Prostate gland (tissue), 2 donors: ENCODE data around the gene FAM43A. TPM values are rescaled to one million over a fixed set of nuclear protein-coding genes. Genes with fewer than 3 reads are reported as not detected.
A peak's percentile ranks its signal among the peaks of the same experiment; 100 is the strongest.

Experiments
- DNase-seq: peaks from one replicate; pipeline ENCODE4 v3.0.0-alpha.2; 2019; ENCODE audit warnings: low spot score
- H3K27ac ChIP-seq, 2 donors: fragments of 200-600 bp; sonication (generic); 2 replicates each; pipeline ENCODE4 v1.5.1; 2017 to 2019
- H3K27me3 ChIP-seq: fragments of 200-600 bp; sonication (generic); replicated peaks from 2 replicates; pipeline ENCODE4 v1.5.1; 2019; ENCODE audit not compliant: insufficient read depth
- H3K36me3 ChIP-seq, 2 donors: fragments of 200-600 bp; sonication (generic); 1 replicate in 1 of 2; 2 replicates in 1 of 2; pipeline versions ENCODE4 v1.5.1 to v1.8.1; 2017 to 2019
- H3K4me1 ChIP-seq: fragments of 200-600 bp; sonication (generic); replicated peaks from 2 replicates; pipeline ENCODE4 v1.5.1; 2019
- H3K4me3 ChIP-seq, 2 donors: fragments of 200-600 bp; sonication (generic); 2 replicates each; pipeline ENCODE4 v1.5.1; 2017 to 2019
- H3K9me3 ChIP-seq: fragments of 200-600 bp; sonication (generic); 2 replicates; pipeline ENCODE4 v1.5.1; 2017
- CTCF ChIP-seq, 4 experiments: fragments of 200-600 bp in 2 of 4; fragments of 450-650 bp in 2 of 4; sonication (generic) in 2 of 4; IDR thresholded peaks; 1 replicate in 3 of 4; 2 replicates in 1 of 4; pipeline ENCODE4 v1.5.1; 2016 to 2019; ENCODE audit warnings: antibody characterized with exemption in 4 of 4, mild to moderate bottlenecking in 2 of 4, moderate library complexity in 2 of 4
- POLR2A ChIP-seq: fragments of 450-650 bp; IDR thresholded peaks from one replicate; pipeline ENCODE4 v1.6.1; 2016; ENCODE audit warnings: antibody characterized with exemption, mild to moderate bottlenecking
- POLR2AphosphoS5 ChIP-seq: sonication (generic); formaldehyde crosslinking; IDR thresholded peaks from one replicate; pipeline ENCODE4 v1.6.1; 2017; ENCODE audit warnings: antibody characterized with exemption
- WGBS: methylation state at CpG from one replicate; pipeline ENCODE4 v1.1.5; 2018; 5-methylcytosine and 5-hydroxymethylcytosine counted together
- intact Hi-C: fragments of 100-400 bp; cut with DNase I; formaldehyde crosslinking; loops from one replicate; pipeline ENCODE4 v1.14.2; 2022
- total RNA-seq, 2 donors: library from RNA; depleted of rRNA; stranded (reverse); fragments of >200 nt; gene quantifications; one replicate each; pipeline ENCODE4 v1.1.0, GENCODE V29; 2016

Gene FAM43A
- total RNA-seq, 2 donors from 2014 or later: 39.6 to 93.6 TPM

GRCh38 chr3:194688946-194689345 is 3.3 kb downstream of the FAM43A start:
- Histone ChIP-seq H3K4me3 (peak overlapping the region; percentile 64 to 78), H3K9me3 (no peaks in the 10 kb centered on the region), H3K27ac (peak overlapping the region; percentile 34 to 70), H3K27me3 (no peaks in the 10 kb centered on the region), H3K4me1 (peaks cover 3% of the 10 kb centered on the region), H3K36me3 (no peaks in the 10 kb centered on the region)
- intact Hi-C loops: loop anchor here (5.0 to 10.0 kb wide), 4 partner anchors 83 to 838 kb away; partner anchors contain the start of gene ACAP2
- DNase-seq: no peak
- TF ChIP-seq POLR2A (no peak), POLR2AphosphoS5 (no peak), CTCF (IDR thresholded peaks at IDR 0.05) (no peak)
- 67% methylated on average over 6 of the region's 6 CpGs for WGBS

DNA sequence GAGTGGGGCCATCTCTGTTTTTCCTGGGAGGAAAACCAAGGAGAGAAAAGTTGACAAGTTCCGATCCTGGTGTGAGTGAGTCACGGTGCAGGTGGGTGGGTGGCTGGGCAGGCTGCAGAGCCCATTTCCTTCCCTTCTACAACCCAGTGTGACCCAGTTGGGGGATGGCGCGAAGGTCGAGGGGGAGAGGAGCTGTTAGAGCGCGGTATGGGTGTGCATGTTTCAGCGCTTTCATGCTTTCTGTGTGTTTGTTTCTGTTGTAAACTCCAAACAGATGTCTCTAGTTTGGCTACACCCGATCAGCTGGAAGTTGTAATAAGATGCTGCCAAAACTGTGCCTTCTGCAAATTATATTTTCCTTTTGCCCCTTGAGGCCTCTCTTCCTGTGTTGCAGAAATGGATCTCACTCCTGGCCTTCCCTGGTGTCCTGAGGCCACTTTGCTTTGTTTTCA is 3.8 kb downstream of the FAM43A start:
- peaks cover 3% of the 10 kb centered on the region for H3K4me1 ChIP-seq
- intact Hi-C loops: loop anchor here (5.0 to 10.0 kb wide), 4 partner anchors 83 to 838 kb away; partner anchors contain the start of gene ACAP2

DNA sequence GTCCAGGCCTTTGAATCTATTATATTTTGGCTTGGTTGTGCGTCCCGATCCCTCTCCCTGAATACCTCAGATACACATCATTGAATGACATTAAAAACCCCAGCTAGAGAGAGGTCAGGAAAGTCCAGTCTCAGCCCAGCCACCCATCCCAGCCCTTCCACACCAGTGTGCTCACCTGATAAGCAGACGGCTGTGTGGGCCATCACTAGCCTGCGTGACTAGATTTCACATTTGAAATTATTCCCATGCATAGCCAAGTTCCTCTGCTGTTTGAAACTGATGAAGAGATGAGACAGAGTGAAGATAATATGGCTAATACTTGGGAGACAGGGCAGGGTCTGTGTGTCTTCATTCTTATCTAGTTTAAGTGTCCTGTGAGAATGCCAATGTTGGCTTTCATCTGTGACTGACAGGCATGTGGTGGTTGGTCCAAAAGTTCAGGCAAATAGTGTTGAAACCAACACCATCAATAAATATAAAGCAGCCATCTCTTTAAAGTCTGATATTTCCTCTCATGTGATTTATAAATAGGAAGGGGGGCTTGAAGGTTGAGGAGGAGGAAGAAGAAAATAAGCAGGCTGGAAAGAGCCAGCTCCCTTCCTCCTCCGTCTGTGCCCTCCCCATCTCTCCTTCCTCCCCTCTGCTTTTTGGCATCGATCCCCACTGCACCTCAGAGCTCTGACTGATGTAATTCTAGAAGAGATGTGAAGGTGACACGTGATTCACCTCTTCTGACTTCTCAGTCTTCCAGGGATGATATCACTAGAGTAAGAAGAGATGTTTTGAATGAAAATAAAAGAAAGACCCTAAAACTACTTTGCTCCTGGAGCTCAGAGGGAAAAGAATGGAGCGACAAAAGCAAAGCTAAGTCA is 5.1 kb downstream of the FAM43A start:
- WGBS: 66% methylated on average over 8 of the region's 8 CpGs
- H3K9me3 ChIP-seq: no peaks in the 10 kb centered on the region
- H3K27me3 ChIP-seq: no peaks in the 10 kb centered on the region
- no peak overlapping the region for H3K27ac ChIP-seq
- intact Hi-C loops: loop anchor here (10.0 kb wide), 1 partner anchor 184 kb away; no protein-coding TSS in a partner anchor
- no peaks in the 10 kb centered on the region for H3K4me1 ChIP-seq
- H3K4me3 ChIP-seq: no peak overlapping the region
- DNase-seq: no peak
- H3K36me3 ChIP-seq: no peaks in the 10 kb centered on the region
- TF ChIP-seq POLR2AphosphoS5 (no peak), CTCF (IDR thresholded peaks at IDR 0.05) (no peak), POLR2A (no peak)

More for the DNA sequence above, 3.8 kb downstream of the FAM43A start:
- DNase-seq: no peak
- Histone ChIP-seq H3K4me3 (peak overlapping the region in 1 of 2 donors; percentile 64), H3K9me3 (no peaks in the 10 kb centered on the region), H3K36me3 (no peaks in the 10 kb centered on the region), H3K27me3 (no peaks in the 10 kb centered on the region), H3K27ac (peak overlapping the region in 1 of 2 donors; percentile 70)
- TF ChIP-seq POLR2AphosphoS5 (no peak), CTCF (IDR thresholded peaks at IDR 0.05) (no peak), POLR2A (no peak)
- WGBS: 69% methylated on average over 9 of the region's 9 CpGs

- DNase-seq: no peak
- no peak for TF ChIP-seq POLR2AphosphoS5
- no peak for TF ChIP-seq POLR2A
- TF ChIP-seq CTCF (IDR thresholded peaks at IDR 0.05): no peak
- H3K4me3 ChIP-seq: no peak overlapping the region
- H3K36me3 ChIP-seq: no peaks in the 10 kb centered on the region
- H3K9me3 ChIP-seq: no peaks in the 10 kb centered on the region
- no peaks in the 10 kb centered on the region for H3K27me3 ChIP-seq
- H3K27ac ChIP-seq: no peak overlapping the region
- WGBS: 61% methylated on average over 15 of the region's 15 CpGs
- intact Hi-C loops: loop anchor here (10.0 kb wide), 1 partner anchor 183 kb away; no protein-coding TSS in a partner anchor
- no peaks in the 10 kb centered on the region for H3K4me1 ChIP-seq
These were observed 6.0 kb downstream of the FAM43A start for GRCh38 chr3:194691481-194692283.
